HepG2 (cell line): ENCODE measurements around the gene C12orf42.

Experiments
- FOSL2 ChIP-seq: sonication (generic); formaldehyde crosslinking; IDR thresholded peaks from 2 replicates; pipeline ENCODE4 v1.4.0; 2020; ENCODE audit warnings: missing genetic modification reagents
- HCFC1 ChIP-seq: fragments of 150-350 bp; IDR thresholded peaks from 2 replicates; pipeline ENCODE4 v1.6.1; 2014; ENCODE audit warnings: low read depth, low read length
- IKZF5 ChIP-seq: IDR thresholded peaks from 2 replicates; pipeline ENCODE4 v1.6.1; 2018; ENCODE audit warnings: missing genetic modification reagents, mild to moderate bottlenecking, missing compliant biosample characterization
- POLR2A ChIP-seq, 2 experiments: IDR thresholded peaks; 2 replicates each; pipeline ENCODE4 v1.6.1; 2011; ENCODE audit warnings: low read depth in 2 of 2, low read length in 2 of 2, mild to moderate bottlenecking in 1 of 2, moderate library complexity in 1 of 2; ENCODE audit not compliant: insufficient read depth in 1 of 2
- PRDM15 ChIP-seq: sonication (generic); formaldehyde crosslinking; IDR thresholded peaks from 2 replicates; pipeline ENCODE4 v1.4.0; 2020; ENCODE audit warnings: missing genetic modification reagents
- RAD21 ChIP-seq: fragments of 450-650 bp; formaldehyde crosslinking; IDR thresholded peaks from 2 replicates; pipeline ENCODE4 v1.5.0; 2020; ENCODE audit warnings: mild to moderate bottlenecking
- REST ChIP-seq, 2 experiments: IDR thresholded peaks; 2 replicates each; pipeline ENCODE4 v1.6.1; 2011 to 2012; ENCODE audit warnings: low read length in 2 of 2, borderline replicate concordance in 1 of 2, low read depth in 1 of 2, mild to moderate bottlenecking in 1 of 2, moderate library complexity in 1 of 2
- SIN3A ChIP-seq: IDR thresholded peaks from 2 replicates; pipeline ENCODE4 v1.6.1; 2011; ENCODE audit warnings: low read depth, mild to moderate bottlenecking, control low read depth, low read length, borderline replicate concordance
- TEAD2 ChIP-seq: sonication (generic); formaldehyde crosslinking; IDR thresholded peaks from 2 replicates; pipeline ENCODE4 v1.9.0; 2021; ENCODE audit warnings: missing genetic modification reagents
- ZMAT5 ChIP-seq: sonication (generic); formaldehyde crosslinking; IDR thresholded peaks from 2 replicates; pipeline ENCODE4 v1.5.0; 2020; ENCODE audit warnings: mild to moderate bottlenecking, low read depth, missing genetic modification reagents, borderline replicate concordance
- ZNF549 ChIP-seq: sonication (generic); formaldehyde crosslinking; IDR thresholded peaks from 2 replicates; pipeline ENCODE4 v1.5.0; 2020; ENCODE audit warnings: missing genetic modification reagents
- ZNF569 ChIP-seq: sonication (generic); formaldehyde crosslinking; IDR thresholded peaks from 2 replicates; pipeline ENCODE4 v1.5.0; 2020; ENCODE audit warnings: mild to moderate bottlenecking, missing genetic modification reagents, moderate library complexity, borderline replicate concordance
- ZNF639 ChIP-seq: conservative IDR thresholded peaks from 2 replicates; pipeline ENCODE4 v1.6.1; 2018; ENCODE audit warnings: missing genetic modification reagents
- ZNF704 ChIP-seq: sonication (generic); formaldehyde crosslinking; IDR thresholded peaks from 2 replicates; pipeline ENCODE4 v1.8.1; 2023; ENCODE audit warnings: mild to moderate bottlenecking, inconsistent platforms, moderate library complexity, missing genetic modification reagents, borderline replicate concordance

- no peak for TF ChIP-seq FOSL2 (CRISPR knock-in tag)
- TF ChIP-seq SIN3A = no peak
- no peak for TF ChIP-seq POLR2A (IDR thresholded peaks at IDR 0.05; ENCODE audit: insufficient read depth in 1 of 2, low read depth in 2 of 2, low read length in 2 of 2)
- no peak for TF ChIP-seq ZNF569
- TF ChIP-seq HCFC1 = no peak
- TF ChIP-seq ZNF549 = no peak
- no peak for TF ChIP-seq ZNF704
- no peak for TF ChIP-seq REST (IDR thresholded peaks at IDR 0.05; ENCODE audit: borderline replicate concordance in 1 of 2, low read depth in 1 of 2, low read length in 2 of 2)
- no peak for TF ChIP-seq ZMAT5
- TF ChIP-seq RAD21 = no peak
- TF ChIP-seq ZNF639 (CRISPR knock-in tag) = no peak
- TF ChIP-seq IKZF5 (CRISPR knock-in tag) = no peak
- no peak for TF ChIP-seq PRDM15 (CRISPR knock-in tag)
- no peak for TF ChIP-seq TEAD2 (CRISPR knock-in tag)
These were observed 46.3 kb upstream of the C12orf42 start for GRCh38 chr12:103542078-103542477.
